Measurements from ENCODE around the gene GALNT1.

The GALNT1 gene

DNA sequence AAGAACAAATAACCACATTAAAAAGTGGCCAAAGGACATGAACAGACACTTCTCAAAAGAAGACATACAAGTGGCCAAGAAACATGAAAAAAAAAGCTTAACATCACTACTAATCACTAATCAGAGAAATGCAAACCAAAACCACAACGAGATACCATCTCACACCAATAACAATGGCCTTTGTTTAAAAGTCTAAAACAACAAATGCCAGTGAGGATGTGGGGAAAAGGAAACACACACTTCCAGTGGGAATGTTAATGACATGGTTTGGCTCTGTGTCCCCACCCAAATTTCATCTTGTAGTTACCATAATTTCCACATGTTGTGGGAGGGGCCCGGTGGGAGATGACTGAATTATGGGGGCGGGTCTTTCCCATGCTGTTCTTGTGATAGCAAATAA lies 147.1 kb downstream of the GALNT1 start:
- DNase-seq: no peak

DNA sequence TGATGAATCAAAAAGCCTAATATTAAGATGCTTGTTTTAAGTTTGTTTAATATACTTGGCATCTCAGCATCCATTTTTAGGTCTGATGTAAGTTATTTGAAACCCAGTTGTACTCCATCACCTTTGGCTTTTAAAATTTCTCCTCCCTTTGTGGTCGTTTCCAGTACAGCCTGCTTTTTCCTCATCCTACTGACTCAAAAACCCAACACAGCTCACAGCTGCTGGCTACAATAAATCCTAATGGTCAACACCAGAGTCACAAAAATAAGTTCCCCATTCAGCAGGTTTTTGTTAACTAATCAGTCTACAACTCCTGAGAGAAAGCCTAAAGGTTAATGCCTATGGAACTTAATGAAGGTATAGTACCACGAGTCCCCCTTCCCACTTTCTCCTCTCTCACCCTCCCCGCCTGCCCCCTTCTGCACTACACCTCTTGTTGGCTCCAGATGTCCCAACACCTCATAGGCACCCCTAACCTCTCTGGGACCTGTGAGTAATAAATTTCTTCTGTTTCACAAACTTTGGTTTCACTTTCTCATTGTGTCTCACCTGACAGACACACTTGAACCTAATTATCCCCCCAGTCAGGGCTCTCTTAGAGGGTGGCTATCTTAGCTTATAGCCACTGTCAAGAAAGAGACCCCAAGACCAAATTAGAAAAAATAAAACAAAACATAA lies 148.6 kb downstream of the GALNT1 start:
- DNase-seq: no peak

DNA sequence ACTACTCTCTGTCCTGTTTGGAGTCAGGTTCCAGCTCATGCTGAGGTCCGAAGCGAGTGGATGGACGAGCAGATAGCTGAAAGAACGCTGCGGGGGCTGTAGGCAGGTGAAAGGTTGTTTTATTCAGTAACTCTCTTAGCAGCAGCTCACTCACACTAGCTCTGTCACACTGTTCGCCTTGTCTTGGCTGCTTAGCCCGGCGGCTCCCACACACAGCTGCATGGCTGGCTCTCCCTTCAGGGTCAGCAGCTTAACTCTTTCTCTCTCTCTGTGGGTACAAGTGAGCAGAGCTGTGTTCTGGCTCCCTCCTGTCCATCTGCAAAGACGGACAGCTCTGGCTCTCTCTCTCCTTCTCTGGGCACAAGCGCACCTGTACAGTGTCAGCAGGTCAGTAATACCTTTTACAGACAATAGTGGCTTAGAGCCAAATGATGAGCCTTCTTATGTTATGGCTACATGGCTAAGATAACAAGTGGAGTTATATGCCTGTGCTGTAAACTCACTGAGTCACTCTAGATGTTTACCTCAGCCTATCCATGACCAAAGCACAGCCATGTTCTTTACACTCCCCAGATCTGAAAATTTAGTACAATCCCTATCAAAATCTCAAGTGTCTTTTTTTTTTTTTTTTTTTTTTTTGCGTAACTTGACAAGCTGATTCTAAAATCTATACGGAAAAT lies 149.3 kb downstream of the GALNT1 start:
- DNase-seq: peak; percentile 12

DNA sequence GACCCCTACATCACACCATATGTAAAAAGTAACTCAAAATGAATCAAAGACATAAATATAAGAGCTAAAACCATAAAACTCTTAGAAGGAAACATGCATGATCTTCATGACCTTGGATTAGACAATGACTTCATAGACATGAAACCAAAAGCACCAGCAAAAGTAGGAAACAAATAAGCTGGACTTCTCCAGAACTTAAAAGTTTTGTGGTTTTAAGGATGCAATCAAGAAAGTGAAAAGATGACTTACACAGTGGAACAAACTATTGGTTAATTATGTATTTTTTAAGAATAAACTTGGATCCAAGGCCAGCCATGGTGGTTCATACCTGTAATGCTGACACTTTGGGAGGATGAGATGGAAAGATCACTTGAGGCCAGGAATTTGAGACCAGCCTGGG lies 150.2 kb downstream of the GALNT1 start:
- DNase-seq: no peak

DNA sequence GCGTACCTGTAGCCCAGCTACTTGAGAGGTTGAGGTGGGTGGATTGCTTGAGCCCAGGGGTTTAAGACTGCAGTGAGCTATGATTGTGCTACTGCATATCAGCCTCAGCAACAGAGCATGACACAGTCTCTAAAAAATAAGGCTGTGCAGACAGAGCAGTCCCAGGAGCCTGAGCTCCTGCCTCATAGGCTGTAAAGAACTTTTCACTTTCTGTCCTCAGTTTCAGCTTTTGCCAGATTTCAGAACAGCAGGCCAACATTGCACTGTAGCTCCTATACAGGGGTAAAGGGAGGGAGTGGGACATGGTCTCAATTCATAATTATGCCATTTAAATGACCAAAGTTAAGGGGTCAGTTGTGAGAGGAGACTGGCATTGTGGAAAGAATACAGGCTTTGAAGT lies 150.6 kb downstream of the GALNT1 start:
- DNase-seq: no peak

DNA sequence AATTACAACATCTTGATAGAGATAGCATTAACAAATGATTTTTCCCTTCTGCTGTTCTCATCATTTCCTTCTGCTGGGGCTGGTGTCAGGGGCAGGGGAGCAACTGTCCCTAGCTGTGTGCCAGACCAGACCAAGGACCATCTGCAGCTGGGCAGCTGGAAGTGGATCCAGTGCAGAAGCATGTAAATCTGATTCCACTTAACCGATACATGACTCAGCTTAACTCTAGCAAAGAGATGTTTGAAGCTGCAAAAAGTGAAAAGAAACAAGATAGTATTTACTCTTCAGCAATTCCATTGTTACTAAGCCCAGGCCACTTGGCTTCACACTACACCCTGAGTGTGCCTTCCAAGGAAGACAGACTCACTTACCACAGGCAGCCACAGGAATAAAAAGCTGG lies 151.1 kb downstream of the GALNT1 start:
- DNase-seq: no peak

DNA sequence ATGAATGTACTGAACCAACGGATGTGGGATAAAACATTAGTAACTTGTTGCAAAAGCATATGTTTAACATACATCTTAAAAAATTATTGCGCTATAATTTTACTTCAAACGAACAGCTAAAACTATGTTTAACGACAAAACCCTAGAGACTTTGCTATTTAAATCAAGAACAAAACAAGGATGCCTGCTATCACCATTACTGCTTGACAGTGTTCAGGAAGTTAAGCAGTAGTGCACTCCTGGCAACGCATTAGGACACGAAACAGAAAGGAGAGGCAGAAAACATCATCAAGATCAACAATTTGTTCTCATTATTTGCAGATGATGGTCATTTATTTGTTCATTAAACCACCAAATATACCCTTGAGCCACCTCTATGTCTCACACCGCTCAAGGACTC lies 151.9 kb downstream of the GALNT1 start:
- DNase-seq: no peak

DNA sequence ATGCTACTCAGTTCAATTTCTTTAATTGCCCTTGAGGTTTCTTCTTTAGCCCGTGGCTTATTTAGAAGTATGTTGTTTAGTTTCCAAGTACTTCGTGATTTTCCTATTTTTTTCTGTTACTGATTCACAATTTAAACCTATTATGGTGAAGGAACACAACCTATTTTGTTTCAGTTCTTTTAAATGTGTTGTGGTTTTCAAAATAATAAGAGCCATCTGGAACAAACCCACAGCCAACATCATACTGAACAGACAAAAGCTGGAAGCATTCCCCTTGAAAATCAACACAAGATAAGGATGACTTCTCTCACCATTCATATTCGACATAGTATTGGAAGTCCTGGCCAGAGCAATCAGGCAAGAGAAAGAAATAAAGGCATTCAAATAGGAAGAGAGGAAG lies 155.2 kb downstream of the GALNT1 start:
- no peak for DNase-seq

DNA sequence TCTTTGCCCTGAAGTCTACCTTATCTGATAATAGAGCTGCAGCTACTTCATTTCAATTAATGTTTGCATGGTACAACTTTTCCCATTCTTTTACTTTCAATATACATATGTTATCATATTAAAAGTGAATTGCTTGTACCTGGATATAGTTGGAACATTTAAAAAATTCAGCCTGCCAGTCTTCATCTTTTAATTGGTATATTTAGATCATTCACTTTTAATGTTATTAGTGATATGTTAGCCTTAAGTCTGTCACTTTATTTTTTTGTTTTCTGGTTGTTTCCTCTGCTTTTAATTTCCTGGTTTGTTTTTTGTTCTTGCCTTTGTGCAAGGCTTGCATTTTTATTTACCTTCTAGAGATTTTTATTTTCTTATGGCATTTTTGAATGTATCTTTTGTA lies 158.2 kb downstream of the GALNT1 start:
- no peak for DNase-seq

DNA sequence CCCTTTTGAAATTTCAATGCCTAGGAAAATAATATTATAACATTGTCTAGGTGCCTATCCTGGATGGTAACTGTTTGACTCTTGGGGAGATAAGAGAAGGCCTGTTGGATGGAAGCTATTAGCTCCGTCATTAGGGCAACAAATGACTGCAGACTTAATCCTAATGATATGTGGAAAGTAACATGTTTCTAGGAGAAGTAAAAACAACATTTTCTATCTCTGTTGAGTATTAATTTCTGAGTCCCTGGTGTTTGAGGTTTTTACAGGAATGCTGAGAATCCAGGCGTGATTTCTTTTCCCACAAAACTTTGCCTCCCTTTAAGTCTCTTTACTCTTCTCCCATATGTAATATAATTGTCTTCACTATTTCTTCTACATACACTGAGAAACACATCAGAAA lies 159.1 kb downstream of the GALNT1 start:
- DNase-seq: no peak

DNA sequence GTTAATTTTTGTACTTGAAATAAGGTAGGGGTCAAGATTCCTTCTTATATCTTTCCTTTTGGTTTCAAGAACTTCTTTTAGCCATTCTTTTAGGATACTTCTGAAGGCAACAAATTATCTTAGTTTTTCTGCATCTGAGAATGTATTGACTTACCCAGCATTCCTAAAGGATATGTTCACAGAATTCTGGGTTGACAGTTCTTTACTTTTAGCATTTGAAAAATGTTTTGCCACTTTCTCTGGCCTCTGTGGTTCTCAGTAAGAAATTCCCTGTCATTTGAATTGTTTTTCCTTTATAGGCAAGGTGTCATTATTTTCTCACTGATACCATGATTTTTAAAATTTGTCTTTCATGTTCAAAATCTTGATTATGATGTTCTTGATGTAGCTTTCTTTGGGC lies 162.4 kb downstream of the GALNT1 start:
- DNase-seq: no peak

DNA sequence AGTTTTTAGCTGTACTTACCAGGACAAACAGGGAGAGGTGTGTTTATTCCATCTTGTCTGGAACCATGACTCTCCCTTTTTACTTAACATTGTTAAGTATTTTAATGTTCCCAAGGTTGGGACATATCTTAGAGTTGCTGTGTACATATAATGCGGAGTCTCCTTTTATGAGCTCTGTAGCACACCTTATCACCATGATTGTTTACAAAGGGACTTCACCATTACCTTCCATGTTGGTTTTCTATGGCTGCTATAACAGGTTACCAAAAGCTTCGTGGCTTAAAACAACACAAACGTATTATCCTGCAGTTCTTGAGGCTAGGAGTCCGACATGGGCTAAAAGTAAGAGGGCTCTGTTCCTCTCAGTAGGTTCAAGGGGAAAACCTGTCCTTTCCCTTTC lies 164.3 kb downstream of the GALNT1 start:
- DNase-seq: no peak

DNA sequence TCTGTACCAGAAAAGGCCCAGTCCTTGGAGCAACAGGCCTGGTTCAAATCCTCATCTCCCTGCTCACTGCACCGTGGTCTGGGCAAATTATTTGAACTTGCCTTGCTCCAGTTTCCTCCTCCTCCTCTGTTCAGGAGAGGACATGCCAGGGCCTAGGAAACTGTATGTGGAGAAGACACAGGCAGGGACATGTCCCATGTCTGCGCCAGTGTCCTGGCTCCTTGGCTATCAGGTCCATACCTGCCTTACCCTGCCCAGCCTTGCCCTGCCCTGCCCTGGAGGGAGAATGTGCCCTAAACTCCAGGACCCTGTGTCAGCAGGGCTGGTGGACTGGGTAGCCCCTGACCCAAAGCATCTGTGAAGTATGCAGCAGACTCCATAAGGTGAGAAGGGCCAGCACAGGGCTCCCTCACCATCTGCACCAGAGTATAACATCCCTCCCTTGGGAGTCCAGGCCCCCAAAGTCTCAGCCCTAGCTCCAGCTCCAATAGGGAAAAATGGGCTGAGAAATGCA lies 165.3 kb downstream of the GALNT1 start:
- DNase-seq: no peak

DNA sequence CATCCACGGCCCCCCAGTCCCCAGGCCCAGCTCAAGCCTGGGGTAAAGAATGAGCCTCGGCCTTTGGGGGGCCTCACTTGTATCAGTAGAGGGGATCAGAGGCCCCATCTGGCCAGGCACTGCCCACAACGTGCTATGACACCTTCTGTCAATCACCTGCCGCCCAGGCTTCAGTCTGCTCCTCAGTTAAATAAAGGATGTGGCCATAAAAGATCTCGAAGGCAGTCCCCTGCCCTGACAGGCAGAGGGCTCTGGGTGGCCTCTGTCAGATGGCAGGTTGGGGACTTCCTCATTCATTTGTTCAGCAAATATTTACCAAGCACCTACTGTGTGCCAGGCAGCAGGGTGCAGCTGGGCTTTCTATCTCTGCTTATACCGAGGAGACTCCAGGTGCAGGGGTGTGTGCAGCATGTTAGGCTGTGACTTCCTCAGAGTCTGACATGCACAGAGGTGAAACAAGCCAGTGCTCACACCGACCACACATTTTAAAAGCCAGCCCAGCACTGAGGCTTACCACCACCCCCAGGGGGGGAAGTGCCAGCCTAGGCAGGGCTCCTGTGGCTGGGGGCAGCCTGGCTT lies 166.4 kb downstream of the GALNT1 start:
- DNase-seq: no peak

DNA sequence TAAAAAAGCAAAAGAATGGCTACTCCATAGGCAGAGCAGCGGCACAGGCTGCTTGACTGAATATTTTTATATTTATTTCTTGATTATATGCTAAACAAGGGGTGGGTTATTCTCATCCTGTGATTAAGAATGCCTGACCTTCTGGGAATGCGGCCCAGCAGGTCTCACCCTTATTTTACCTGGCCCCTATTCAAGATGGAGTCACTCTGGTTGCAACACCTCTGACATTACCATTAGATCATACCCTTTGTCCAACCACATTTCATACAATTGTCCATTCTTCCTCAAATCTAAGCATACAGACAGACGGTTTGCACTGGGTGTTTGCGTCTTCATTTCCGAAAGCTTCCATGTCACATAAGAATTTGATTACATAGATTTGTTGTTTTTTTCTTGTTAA lies 168.2 kb downstream of the GALNT1 start:
- no peak for DNase-seq

DNA sequence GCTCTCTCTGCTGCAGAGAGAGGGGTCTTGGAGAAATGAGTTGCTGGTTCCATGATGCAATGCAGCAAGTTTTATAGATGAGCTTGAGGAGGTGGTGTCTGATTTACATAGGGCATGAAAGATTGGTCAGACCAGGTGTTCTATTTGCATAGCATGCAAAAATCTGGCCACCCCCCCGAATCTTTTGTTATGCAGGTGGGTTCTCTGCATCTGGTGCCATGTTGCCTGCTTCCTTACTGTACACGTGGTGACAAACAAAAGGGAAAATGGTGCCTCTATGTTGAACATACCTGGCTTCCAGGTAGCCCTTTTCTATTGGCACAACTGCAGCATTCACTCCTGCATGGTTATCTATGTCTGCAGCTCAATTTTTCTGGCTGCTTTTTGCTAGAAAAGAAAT lies 169.4 kb downstream of the GALNT1 start:
- peak; percentile 32 for DNase-seq

DNA sequence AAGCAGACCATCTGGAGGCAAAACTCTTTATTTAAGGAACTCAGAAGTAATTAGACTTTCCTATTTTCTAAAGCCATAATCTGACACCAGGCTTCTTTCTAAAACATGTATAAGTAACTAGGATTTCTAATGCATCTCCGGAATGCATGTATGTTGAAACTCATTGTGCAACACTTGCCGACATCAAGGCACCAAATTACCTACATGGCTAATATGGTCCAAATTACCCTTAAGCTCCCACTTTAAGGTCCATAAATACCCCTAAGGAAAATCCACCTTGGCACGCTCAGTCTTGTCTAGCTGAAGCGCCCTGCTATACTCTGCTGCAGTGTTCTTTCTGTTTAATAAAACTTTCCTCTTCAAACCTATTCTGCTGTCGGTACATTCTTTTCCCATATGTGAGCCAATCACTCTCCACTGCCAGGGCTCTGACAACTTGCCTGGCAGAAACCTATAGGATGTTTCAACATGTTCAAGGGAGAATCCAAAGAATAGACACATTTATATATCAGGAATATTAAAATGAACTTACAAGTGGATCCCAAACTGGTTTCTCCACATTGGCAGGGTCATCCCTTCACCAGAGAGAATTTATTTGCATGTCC lies 171.9 kb downstream of the GALNT1 start:
- DNase-seq: no peak

DNA sequence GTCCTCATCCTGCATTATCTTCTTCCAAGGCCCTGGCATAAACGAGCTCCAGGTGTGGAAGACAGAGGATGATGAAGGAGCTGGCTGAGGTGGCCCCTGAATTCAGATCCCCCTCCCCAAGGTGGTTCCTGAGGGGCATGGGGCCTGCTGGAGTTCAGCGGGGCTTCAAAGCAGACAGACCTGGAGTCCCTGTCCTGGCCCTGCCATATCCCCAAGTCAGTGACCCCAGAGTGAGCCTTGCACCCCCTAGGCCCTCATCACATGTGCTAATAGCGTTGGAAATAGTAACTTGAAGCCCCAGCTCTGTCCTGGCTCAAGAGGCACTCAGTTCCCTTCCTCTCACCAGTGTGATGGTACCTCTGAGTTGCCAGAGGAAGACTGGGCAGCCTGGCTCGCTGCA lies 172.9 kb downstream of the GALNT1 start:
- DNase-seq: no peak

DNA sequence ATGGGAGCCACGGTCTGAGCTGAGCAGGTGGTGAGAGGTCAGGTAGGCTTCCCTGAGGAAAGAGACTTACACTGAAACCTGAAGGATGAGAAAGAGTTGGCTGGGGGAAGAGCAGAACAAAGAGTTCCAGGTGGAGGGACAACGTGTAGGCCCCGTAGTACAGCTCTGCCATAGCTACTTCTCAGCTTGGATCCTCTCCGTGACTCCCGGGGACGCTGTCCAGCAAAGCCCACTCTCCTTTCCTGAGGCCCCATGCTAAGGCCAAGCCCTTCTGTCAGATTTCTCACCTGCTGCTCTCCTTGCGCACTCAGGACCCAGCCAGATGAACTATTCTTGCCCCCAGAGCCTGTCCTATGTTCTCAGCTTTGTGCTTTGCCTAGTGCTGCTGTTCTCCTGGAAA lies 173.8 kb downstream of the GALNT1 start:
- DNase-seq: no peak

DNA sequence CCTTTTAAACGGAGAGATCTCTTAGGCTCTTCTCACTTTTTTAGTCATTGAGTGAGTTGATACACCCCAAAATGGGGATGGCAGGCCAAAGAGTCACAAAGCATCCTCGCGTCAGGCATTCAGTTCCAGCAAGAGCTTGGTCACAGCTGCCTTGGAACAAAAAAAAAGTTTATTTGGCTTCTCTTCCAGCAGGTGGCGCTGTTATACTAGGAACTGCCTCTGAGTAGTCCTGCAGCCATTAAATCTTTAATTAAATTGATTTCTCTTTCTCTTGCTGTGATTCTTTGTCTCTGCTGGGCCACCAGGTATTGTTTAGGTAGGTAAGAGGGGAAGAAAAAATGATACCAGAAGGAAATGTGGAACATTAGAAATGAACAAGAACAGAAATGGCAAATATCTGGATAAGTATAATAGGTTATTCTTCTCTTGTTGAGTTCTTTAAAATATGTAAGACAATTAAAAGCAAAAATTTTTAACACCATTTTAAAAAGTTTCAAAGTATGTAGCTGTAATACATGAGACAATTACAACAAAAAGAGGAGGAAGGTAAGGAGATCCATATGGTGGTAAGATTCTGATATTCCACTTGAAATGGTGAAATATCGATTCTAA lies 175.1 kb downstream of the GALNT1 start:
- peak; percentile 69 for DNase-seq
